Measurements from ENCODE around the gene PSG5.
"Not testable (repeated sequence)": the region's sequence is repeated elsewhere in the genome, so short reads cannot be mapped to it uniquely, and the experiment has no call there.

DNA sequence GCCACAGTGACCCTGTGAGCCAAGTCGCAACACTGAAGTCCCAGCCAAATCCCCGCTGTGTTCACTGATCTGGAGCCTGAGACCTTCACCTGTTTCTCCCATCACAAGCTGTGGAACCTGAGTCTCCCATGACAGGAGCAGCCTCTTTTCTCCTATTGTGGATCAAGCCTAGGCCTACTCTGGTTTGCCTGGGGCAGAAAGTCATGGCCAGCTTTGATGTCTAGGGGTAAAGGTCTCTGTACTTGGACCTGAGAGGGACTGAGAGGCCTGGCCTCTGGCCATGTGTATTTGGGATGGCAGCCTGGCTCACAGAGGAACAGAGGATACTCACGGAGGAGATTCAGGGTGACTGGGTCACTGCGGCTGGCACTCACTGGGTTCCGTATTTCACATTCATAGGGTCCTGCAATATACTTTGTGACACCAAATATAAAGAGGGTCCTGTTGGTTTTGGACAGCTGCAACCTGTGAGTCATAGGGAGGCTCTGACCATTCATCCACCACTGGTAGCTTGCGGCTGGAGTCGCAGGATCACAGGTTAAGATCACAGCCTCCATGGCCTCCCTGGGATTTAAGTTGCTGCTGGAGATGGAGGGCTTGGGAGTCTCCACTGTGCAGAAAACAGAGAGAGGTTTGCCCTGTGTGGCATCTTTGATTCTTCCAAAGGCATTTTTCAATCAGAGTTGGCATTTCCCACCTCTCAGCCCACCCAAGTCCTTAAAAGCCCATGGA is 11.5 kb upstream of the PSG5 start:
- not testable (repeated sequence) for TF ChIP-seq CTCF (IDR thresholded peaks at IDR 0.05); EP300 (IDR thresholded peaks at IDR 0.05; ENCODE audit: borderline replicate concordance in 1 of 2, low read depth in 1 of 2, low read length in 1 of 2); YY1 (IDR thresholded peaks at IDR 0.05; ENCODE audit: low read depth); NFIC (IDR thresholded peaks at IDR 0.05; ENCODE audit: borderline replicate concordance); JUND (IDR thresholded peaks at IDR 0.05); POLR2AphosphoS5 (IDR thresholded peaks at IDR 0.05; ENCODE audit: low read depth, low read length)
- TF ChIP-seq, protein P1, sequence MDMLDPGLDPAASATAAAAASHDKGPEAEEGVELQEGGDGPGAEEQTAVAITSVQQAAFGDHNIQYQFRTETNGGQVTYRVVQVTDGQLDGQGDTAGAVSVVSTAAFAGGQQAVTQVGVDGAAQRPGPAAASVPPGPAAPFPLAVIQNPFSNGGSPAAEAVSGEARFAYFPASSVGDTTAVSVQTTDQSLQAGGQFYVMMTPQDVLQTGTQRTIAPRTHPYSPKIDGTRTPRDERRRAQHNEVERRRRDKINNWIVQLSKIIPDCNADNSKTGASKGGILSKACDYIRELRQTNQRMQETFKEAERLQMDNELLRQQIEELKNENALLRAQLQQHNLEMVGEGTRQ (IDR thresholded peaks at IDR 0.05; ENCODE audit: borderline replicate concordance, low read depth, low read length), result not testable (repeated sequence)

Measured in SK-N-SH (cell line).